ENCODE measurements around the gene B3GNT5. TPM values are rescaled to one million over a fixed set of nuclear protein-coding genes. Genes with fewer than 3 reads are reported as not detected.

Gene B3GNT5, protein sequence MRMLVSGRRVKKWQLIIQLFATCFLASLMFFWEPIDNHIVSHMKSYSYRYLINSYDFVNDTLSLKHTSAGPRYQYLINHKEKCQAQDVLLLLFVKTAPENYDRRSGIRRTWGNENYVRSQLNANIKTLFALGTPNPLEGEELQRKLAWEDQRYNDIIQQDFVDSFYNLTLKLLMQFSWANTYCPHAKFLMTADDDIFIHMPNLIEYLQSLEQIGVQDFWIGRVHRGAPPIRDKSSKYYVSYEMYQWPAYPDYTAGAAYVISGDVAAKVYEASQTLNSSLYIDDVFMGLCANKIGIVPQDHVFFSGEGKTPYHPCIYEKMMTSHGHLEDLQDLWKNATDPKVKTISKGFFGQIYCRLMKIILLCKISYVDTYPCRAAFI
- total RNA-seq, result 17.0 and 17.7 TPM in 2 replicates

DNA sequence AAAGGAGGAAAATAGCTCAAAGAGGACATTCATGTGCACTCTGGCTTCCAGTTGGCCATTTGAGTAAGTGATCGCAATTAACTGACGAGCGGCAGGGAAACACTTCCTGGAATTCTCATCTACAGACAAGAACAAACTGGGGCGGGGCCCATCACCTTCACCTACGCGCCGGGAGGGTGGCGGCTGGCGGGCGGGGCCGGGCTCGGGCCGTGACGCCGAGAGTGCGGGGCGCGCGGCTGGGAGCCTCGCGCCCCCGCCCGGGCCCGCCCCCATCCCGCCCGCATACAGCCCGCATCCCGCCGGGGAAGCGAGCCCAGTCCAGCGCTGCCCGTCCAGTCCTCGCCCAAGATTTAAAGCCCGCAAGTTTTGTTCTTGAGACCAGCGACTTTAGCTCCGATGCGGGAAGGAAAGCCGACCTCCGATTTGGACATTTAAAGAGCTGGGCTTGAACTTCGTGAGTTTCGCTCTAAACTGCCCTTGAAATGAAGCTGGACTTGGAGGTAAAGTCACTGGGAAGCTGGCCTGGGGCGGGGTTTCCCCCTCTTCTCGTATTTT lies at the start of gene B3GNT5:
B3GNT5 (plus strand) TSS at position 281 of the 555 bp plus-strand sequence. CDS start 16,546 bp downstream, outside the sequence.
- peaks cover 10% of the 10 kb centered on the region for H3K27me3 Mint-ChIP-seq (ENCODE audit: insufficient read depth)
- intact Hi-C loops (cut with micrococcal nuclease), result loop anchor here (1.0 to 5.0 kb wide), 5 partner anchors 13 to 384 kb away; partner anchors contain the start of gene KLHL24
- H3K36me3 Mint-ChIP-seq (ENCODE audit: low read depth), result peaks cover 3% of the 10 kb centered on the region
- peaks cover 18% of the 10 kb centered on the region for H3K4me1 Mint-ChIP-seq (ENCODE audit: low read depth)
- peak within 1 kb of the TSS; percentile 52 for H3K27ac Mint-ChIP-seq
- peak; percentile 11 for DNase-seq (ENCODE audit: low spot score)
- H3K9me3 Mint-ChIP-seq, result no peaks in the 10 kb centered on the region
- peak within 1 kb of the TSS; percentile 81 for H3K4me3 Mint-ChIP-seq

DNA sequence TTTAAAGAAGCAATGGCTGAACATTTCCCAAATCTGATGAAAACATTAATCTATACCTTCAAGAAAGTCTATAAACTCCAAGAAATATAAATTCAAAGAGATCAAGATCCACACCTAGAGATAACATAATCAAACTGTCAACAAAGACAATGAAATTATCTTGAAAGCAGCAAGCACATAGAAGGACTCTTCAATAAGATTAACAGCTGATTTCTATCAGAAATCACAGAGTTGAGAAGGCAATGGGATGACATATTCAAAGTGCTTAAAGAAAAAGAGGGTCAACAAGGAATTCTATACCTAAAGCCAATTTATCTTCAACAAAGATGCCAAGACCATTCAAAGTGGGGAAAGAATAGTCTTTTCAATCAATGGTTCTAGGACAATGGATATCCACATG lies 49.4 kb upstream of the B3GNT5 start:
- H3K4me3 Mint-ChIP-seq, result no peak overlapping the region
- H3K9me3 Mint-ChIP-seq, result peaks cover 36% of the 10 kb centered on the region
- peaks cover 2% of the 10 kb centered on the region for H3K27me3 Mint-ChIP-seq (ENCODE audit: insufficient read depth)
- peaks cover 17% of the 10 kb centered on the region for H3K36me3 Mint-ChIP-seq (ENCODE audit: low read depth)
- no peak overlapping the region for H3K27ac Mint-ChIP-seq
- H3K4me1 Mint-ChIP-seq (ENCODE audit: low read depth), result peaks cover 21% of the 10 kb centered on the region
- intact Hi-C loops (cut with micrococcal nuclease), result no loop called here
- no peak for DNase-seq (ENCODE audit: low spot score)

DNA sequence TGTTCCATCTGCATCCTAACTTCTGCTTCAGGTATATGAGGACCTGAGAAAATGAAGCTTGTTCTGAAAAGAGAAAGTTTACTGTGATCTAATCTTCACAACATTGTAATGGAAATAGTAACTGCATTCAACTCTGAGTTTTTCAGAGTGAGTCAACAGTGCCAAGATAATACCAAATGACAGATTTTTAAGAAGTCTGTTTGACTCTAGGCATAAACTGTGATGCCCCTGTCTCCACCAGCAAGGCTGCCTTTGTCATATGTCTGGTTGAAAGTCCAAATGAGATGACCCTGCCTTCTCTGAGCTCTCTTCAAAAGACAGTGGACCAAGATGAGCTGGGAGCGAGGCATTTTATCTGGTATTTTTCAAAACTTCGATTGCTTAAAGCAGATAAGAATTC lies 44.8 kb upstream of the B3GNT5 start:
- H3K27ac Mint-ChIP-seq, result peak overlapping the region; percentile 69
- H3K4me3 Mint-ChIP-seq, result no peak overlapping the region
- H3K36me3 Mint-ChIP-seq (ENCODE audit: low read depth), result peaks cover 27% of the 10 kb centered on the region
- peaks cover 22% of the 10 kb centered on the region for H3K4me1 Mint-ChIP-seq (ENCODE audit: low read depth)
- H3K9me3 Mint-ChIP-seq, result peaks cover 46% of the 10 kb centered on the region
- no peak for DNase-seq (ENCODE audit: low spot score)
- peaks cover 2% of the 10 kb centered on the region for H3K27me3 Mint-ChIP-seq (ENCODE audit: insufficient read depth)
- intact Hi-C loops (cut with micrococcal nuclease), result loop anchor here (1.0 to 2.0 kb wide), 2 partner anchors 16 to 77 kb away; no protein-coding TSS in a partner anchor

DNA sequence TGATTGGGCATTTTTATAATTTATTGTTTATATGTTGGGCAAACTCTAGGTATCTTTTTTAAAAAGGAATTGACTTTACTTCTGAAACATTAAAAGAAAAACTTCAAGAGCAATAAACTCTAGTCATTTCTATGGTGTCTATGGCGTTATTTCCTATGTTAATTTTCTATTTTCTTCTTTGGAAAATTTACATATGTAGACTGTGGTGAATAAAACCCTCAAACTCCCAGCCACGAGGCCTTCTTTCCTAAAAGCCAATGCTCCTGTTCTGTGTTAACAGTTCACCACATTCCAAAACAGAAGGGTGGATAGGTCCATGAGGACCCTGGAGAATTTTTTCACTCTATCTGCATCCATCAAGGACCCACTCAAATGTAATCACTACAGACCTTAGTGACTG lies 44.3 kb upstream of the B3GNT5 start:
- intact Hi-C loops (cut with micrococcal nuclease), result loop anchor here (1.0 to 2.0 kb wide), 2 partner anchors 16 to 76 kb away; no protein-coding TSS in a partner anchor
- Mint-ChIP-seq H3K4me3 (no peak overlapping the region), H3K9me3 (peaks cover 40% of the 10 kb centered on the region), H3K4me1 (ENCODE audit: low read depth) (peaks cover 22% of the 10 kb centered on the region), H3K36me3 (ENCODE audit: low read depth) (peaks cover 22% of the 10 kb centered on the region), H3K27me3 (ENCODE audit: insufficient read depth) (peaks cover 2% of the 10 kb centered on the region), H3K27ac (no peak overlapping the region)
- DNase-seq (ENCODE audit: low spot score), result no peak

DNA sequence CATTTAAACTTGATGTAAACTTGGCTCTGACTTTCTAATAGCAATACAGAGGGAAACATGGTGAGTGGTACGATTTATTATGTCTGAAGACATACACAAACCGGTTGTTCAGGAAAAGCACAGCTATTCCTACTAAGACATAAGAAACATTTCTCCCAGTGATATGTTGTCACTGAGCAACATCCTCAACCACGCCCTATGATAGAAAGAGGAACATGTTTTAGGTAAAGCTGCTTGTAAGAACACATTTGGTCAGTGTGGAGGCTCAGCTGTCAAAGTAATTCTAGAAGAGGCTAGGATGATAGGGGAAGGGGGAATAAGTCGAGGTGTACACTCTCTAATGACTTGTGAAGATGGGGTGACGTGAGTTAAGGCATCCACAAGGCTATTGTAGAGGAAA lies 42.7 kb upstream of the B3GNT5 start:
- no peak for DNase-seq (ENCODE audit: low spot score)
- peaks cover 33% of the 10 kb centered on the region for H3K9me3 Mint-ChIP-seq
- H3K4me1 Mint-ChIP-seq (ENCODE audit: low read depth), result peaks cover 22% of the 10 kb centered on the region
- no peak overlapping the region for H3K4me3 Mint-ChIP-seq
- peaks cover 2% of the 10 kb centered on the region for H3K27me3 Mint-ChIP-seq (ENCODE audit: insufficient read depth)
- H3K36me3 Mint-ChIP-seq (ENCODE audit: low read depth), result peaks cover 20% of the 10 kb centered on the region
- H3K27ac Mint-ChIP-seq, result peak overlapping the region; percentile 19
- intact Hi-C loops (cut with micrococcal nuclease), result no loop called here

DNA sequence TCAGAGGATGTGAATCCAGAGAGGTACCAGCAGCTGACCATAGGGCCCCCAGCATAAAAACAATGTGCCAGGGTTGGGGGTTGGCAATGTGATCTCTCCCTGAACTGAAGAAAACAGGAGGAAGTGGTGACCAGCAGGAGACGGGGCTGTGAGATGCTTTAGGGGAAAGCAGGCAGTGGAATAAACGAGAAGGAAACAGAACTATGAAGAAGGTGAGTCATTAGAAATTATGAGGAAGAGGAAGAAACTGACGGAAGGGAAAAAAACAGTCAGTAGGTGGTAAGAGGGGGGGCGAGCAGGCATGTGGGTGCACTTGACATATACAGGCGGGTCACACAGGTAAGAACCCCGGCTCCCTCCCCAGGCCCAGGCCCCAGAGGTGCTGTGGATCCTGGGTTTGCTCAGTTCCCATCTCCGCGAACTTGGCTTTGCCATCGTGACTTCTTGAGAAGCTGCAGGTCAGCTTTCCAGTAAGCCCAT lies 42.2 kb upstream of the B3GNT5 start:
- Mint-ChIP-seq H3K27ac (peak overlapping the region; percentile 19), H3K4me1 (ENCODE audit: low read depth) (peaks cover 22% of the 10 kb centered on the region), H3K36me3 (ENCODE audit: low read depth) (peaks cover 20% of the 10 kb centered on the region), H3K27me3 (ENCODE audit: insufficient read depth) (peaks cover 2% of the 10 kb centered on the region), H3K4me3 (no peak overlapping the region), H3K9me3 (peaks cover 33% of the 10 kb centered on the region)
- intact Hi-C loops (cut with micrococcal nuclease), result no loop called here
- DNase-seq (ENCODE audit: low spot score), result no peak

DNA sequence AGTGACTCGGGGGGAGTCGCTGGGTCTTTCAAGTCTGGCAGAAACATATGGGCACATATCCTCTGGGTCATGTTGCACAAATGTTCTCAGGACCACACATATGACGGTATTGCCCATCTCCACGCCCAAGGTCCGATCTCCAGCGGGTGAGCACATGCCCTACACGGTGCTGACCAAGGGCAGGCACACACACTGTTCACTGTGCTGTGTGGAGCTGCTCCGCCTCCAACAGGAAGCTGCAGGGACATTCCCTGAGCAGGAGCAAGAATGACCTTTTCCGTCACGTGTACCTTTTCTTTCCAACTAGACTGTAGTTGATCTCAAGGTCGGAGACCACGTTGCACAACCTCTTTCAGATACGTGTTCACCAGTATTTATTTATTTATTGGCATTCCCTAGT lies 41.7 kb upstream of the B3GNT5 start:
- H3K36me3 Mint-ChIP-seq (ENCODE audit: low read depth), result peaks cover 20% of the 10 kb centered on the region
- intact Hi-C loops (cut with micrococcal nuclease), result no loop called here
- peaks cover 22% of the 10 kb centered on the region for H3K4me1 Mint-ChIP-seq (ENCODE audit: low read depth)
- DNase-seq (ENCODE audit: low spot score), result no peak
- H3K27ac Mint-ChIP-seq, result no peak overlapping the region
- H3K4me3 Mint-ChIP-seq, result no peak overlapping the region
- peaks cover 2% of the 10 kb centered on the region for H3K27me3 Mint-ChIP-seq (ENCODE audit: insufficient read depth)
- H3K9me3 Mint-ChIP-seq, result peaks cover 33% of the 10 kb centered on the region

DNA sequence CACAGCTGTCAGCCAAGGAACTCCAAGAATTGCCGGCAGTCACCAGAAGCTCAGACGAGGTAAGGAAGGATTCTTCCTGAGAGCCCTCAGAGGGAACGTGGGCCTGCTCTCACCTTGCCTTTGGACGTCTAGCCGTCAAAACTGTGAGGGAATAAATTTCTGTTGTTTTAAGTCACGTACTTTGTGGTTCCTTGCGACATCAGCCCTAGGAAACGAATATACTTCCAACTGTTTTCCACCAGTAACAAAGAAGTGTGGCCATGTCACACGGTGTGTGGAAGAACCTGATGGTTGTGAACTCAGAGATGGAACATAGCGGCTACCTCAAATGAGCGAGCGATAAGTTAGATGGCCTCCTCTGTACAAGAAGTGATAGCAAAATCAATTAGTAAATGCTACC lies 41.0 kb upstream of the B3GNT5 start:
- Mint-ChIP-seq H3K9me3 (peaks cover 33% of the 10 kb centered on the region), H3K4me3 (no peak overlapping the region), H3K4me1 (ENCODE audit: low read depth) (peaks cover 22% of the 10 kb centered on the region), H3K27ac (no peak overlapping the region), H3K27me3 (ENCODE audit: insufficient read depth) (no peaks in the 10 kb centered on the region), H3K36me3 (ENCODE audit: low read depth) (peaks cover 20% of the 10 kb centered on the region)
- intact Hi-C loops (cut with micrococcal nuclease), result no loop called here
- no peak for DNase-seq (ENCODE audit: low spot score)

DNA sequence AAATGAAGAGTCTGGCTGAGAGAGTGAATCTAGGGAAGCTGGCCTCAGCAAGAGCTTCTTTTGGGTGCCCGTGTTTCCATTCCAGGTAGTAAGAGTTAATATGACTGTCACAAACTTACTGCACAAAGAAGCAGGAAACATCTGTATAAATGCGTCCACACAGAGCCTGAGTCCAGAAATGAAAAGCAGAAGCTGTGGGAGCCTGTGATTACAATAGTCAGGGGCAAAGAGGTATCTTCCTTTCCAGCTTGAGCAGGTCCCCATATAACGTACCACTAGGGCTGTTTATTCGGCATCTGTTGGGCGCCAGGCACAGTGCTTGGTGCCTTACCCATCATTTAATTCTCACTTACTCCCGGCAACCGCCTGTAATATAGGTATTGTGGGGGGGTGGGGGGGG lies 40.5 kb upstream of the B3GNT5 start:
- no peak overlapping the region for H3K4me3 Mint-ChIP-seq
- peaks cover 24% of the 10 kb centered on the region for H3K4me1 Mint-ChIP-seq (ENCODE audit: low read depth)
- H3K27ac Mint-ChIP-seq, result no peak overlapping the region

DNA sequence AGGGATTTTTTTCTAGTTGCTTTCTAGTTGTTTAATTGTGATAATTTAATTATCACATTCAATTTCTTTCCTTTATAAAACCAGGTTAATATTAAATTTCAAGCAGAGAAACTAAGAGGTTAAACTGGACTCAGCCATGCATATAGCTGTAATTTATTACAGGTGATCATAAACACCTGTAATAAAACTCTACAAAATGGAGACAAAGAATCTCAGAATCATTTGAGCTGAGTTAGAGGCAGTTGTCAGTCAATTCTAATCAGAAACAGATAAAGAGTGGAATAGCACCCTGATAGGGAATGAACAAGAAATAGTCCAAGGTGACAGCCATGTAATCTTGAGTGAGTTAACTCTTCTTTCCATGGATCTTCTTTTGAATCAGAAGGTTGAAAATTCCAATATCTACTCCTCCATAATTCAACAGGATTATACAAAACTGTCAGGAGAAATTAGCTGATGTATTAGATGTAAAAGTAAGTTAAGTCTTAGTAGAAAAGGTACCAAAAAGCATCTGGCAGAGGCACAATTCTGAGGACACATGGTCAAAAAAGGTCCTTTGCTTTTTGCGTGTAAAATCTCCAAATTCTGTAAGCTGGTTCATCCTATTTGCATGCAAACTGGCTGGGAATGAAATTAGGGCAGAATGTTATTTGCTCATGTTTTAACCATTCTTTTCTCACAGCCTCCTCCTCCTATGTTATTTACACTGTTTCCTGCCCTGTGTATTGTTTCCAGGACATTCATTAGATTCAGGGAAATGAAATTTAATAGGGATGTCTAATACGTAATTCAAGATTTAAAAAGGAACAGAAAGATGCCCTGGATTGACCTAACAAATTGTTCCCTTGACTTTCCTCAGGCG lies 39.4 kb upstream of the B3GNT5 start:
- intact Hi-C loops (cut with micrococcal nuclease), result no loop called here
- no peaks in the 10 kb centered on the region for H3K27me3 Mint-ChIP-seq (ENCODE audit: insufficient read depth)

More for the DNA sequence above, 40.5 kb upstream of the B3GNT5 start:
- H3K9me3 Mint-ChIP-seq, result peaks cover 30% of the 10 kb centered on the region
- intact Hi-C loops (cut with micrococcal nuclease), result no loop called here
- H3K27me3 Mint-ChIP-seq (ENCODE audit: insufficient read depth), result no peaks in the 10 kb centered on the region
- peaks cover 20% of the 10 kb centered on the region for H3K36me3 Mint-ChIP-seq (ENCODE audit: low read depth)
- no peak for DNase-seq (ENCODE audit: low spot score)

DNA sequence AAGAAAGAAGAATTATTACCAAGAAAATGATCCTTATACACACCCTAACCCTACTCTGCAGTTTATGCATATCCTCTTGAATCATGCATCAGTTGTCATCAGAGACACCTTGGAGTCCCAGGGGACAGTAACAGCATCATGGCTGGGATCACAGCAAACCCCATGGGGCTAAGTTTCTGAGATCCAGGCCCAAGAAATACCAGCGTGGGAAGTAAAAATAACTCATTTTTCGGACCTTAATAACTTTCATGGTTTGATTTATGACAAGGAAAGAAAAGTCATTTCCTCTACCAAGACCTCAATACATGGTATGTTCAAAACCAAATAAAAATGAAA lies 38.8 kb upstream of the B3GNT5 start:
- peaks cover 15% of the 10 kb centered on the region for H3K36me3 Mint-ChIP-seq (ENCODE audit: low read depth)
- no peaks in the 10 kb centered on the region for H3K27me3 Mint-ChIP-seq (ENCODE audit: insufficient read depth)
- H3K9me3 Mint-ChIP-seq, result peaks cover 20% of the 10 kb centered on the region
- intact Hi-C loops (cut with micrococcal nuclease), result no loop called here
- DNase-seq (ENCODE audit: low spot score), result no peak
- H3K27ac Mint-ChIP-seq, result no peak overlapping the region
- H3K4me3 Mint-ChIP-seq, result no peak overlapping the region
- peaks cover 26% of the 10 kb centered on the region for H3K4me1 Mint-ChIP-seq (ENCODE audit: low read depth)

More for the DNA sequence above, 39.4 kb upstream of the B3GNT5 start:
- no peak for DNase-seq (ENCODE audit: low spot score)
- Mint-ChIP-seq H3K27ac (no peak overlapping the region), H3K4me3 (no peak overlapping the region), H3K4me1 (ENCODE audit: low read depth) (peaks cover 22% of the 10 kb centered on the region), H3K9me3 (peaks cover 20% of the 10 kb centered on the region), H3K36me3 (ENCODE audit: low read depth) (peaks cover 15% of the 10 kb centered on the region)

DNA sequence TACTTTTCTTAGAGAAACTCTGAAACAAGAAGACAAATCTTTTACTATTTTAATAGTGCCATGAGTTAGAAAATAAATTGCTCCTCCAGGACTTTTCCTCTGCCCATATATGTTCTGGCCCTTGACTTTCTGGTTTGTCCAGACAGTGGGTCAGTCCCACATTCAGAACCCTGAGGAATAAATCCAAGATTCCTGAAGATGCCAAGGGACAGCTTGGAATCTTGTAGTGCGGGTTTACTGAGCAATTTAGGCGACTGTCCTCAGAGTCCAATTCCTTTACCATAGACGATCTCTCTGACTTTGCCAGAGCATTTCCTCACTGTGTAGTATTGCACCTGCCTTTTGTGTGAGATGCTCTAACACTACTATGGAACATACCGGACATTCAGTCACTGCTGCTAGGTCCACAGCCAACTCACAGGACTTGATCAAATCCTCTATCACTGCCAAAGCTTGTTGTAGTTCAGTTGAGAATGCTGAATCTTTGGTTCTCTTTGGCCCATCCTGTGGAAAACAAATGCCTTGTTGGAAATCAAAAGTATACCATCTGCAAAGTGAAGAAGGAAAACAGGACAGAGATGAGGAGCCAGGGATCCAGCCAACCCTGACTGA lies 37.4 kb upstream of the B3GNT5 start:
- intact Hi-C loops (cut with micrococcal nuclease), result no loop called here
- Mint-ChIP-seq H3K4me1 (ENCODE audit: low read depth) (peaks cover 20% of the 10 kb centered on the region), H3K4me3 (no peak overlapping the region), H3K9me3 (peaks cover 10% of the 10 kb centered on the region), H3K27me3 (ENCODE audit: insufficient read depth) (no peaks in the 10 kb centered on the region), H3K27ac (no peak overlapping the region), H3K36me3 (ENCODE audit: low read depth) (peaks cover 7% of the 10 kb centered on the region)
- DNase-seq (ENCODE audit: low spot score), result no peak
